HG02610 (cell line): ENCODE measurements around the gene POLR3GL.
"Not testable (repeated sequence)": the region's sequence is repeated elsewhere in the genome, so short reads cannot be mapped to it uniquely, and the experiment has no call there.

Source experiments
- ATAC-seq: cut with Tn5 transposase; IDR thresholded peaks from one replicate; pipeline ENCODE4 v1.9.1; 2021; ENCODE audit warnings: mild to moderate bottlenecking, moderate library complexity; ENCODE audit not compliant: unreplicated experiment

POLR3GL gene, protein sequence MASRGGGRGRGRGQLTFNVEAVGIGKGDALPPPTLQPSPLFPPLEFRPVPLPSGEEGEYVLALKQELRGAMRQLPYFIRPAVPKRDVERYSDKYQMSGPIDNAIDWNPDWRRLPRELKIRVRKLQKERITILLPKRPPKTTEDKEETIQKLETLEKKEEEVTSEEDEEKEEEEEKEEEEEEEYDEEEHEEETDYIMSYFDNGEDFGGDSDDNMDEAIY

DNA sequence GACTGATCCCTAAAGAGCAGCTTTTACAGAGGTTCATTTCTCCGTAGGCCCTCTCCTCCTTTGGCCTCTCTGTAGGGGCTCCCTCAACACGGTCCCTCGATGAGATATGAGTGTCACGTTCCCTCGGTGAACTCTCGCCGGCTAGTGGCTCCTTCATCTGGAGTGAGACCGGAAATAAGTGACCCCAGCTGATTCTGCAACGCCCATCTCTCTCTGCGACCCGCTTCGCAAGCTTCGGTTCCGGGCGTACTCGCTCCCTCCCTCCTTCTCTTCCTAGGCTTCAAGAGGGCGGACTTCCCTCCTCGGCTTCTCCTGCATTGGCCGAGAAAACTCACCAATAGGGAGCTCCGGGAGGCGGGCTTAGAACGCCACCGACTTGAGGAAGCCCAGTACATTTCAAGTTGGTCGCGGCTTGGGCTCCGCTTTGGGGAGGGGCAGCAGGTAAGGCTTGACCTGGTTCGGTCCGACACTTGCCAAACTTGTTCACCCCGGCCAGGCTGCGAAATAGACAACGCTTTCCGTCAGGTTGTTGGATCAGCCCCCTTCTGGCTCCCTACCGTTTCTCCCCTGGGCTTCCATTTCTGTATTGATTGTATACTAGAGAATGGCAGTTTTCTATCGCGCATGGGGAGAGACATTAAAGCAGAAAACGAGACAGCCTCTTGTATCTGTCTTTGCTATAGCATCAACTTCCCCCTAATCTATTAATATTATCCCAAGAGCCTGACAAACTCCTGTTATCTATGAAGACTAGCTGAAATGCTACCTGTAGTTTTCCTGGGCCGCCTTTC, at the start of gene POLR3GL, which contains the start of gene ANKRD34A:
Gene POLR3GL (plus strand): TSS at position 363 of the 791 bp plus-strand sequence. CDS start 10,176 bp downstream, outside the sequence.
Gene ANKRD34A (minus strand): TSS at position 248 of the 791 bp plus-strand sequence. CDS start 2,816 bp downstream, outside the sequence.
- ATAC-seq: peak; percentile 92

DNA sequence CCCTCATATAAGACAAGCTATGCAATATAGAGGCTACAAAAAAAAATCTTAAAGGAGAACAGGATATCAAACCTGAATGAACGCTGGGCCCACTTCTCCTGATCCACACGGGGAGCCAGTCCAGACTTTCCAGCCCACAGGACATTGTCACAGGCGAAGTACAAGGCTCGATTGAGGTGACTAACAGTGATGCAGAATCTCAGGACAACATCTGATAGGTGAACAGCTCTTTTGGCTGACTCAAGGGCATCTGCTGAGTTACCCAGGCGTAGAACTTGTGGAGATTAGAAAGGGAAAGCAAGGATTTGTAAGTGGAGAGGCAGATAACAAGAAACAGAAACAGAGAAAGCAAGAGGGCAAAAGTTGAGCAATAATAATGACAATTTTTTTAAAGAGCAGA, 47.7 kb upstream of the POLR3GL start:
- ATAC-seq: no peak

DNA sequence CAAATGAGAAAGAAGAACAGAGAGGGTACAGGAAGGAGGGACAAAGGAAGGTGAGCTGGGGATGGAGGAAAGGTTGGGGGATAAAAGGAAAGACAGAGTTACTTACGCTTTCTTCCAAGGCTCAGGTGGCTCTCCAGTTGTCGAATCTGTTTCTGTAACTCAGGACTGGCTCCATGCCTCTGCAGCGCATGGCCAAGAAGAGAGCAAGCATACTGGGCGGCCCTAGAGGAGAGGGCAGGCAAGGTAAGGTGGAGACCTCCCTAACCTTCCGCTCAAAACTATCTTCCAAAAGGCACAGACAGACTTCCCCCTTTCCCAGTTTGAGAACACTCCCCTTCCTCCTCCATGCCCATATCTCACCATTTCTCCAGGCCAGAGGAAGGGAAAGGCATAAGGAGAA, 46.9 kb upstream of the POLR3GL start:
- no peak for ATAC-seq

DNA sequence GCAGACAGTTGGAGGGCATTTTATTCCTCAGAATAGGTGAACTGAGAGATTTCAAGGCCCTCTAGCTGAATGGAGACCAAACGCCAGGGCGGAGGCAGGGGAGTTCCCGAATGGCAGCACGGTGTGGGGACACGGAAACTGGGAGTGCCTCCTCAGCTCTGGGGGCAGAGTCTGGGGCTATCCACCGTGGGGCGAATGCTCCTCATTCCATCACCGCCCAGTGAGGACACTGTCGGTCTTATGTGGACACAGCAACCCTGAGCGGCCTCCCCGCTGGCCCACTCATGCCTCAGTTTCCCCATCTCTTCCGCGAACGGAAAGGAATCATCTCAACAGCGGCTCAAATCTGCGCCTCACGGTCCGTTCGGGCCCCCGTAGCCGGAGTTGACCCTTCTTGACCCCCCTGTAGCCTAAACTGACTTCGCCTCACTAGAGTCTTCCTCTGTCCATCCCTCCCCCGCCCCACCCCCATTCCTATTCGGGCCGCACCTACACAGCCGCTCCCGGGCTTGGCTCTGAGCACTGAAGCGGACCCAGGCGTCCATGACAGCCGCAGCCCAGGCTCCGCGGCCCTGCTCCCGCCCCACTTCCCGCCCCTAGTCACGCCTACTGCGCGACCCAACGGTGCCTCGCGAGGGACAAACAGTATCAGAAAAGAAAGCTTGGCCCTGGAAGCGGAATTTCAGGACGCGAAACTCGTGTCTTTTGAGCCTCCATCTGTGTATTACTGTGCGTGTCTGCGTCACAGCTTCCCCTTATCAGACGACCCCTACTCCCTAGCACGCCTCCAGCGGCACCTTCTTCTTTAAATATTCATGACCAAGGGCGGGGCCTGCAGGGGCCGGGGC, 46.1 kb upstream of the POLR3GL start, which contains the start of gene PEX11B:
Gene PEX11B (minus strand): TSS at position 574 of the 848 bp plus-strand sequence. CDS start 29 bp downstream, at position 545.
- ATAC-seq: peak; percentile 92

DNA sequence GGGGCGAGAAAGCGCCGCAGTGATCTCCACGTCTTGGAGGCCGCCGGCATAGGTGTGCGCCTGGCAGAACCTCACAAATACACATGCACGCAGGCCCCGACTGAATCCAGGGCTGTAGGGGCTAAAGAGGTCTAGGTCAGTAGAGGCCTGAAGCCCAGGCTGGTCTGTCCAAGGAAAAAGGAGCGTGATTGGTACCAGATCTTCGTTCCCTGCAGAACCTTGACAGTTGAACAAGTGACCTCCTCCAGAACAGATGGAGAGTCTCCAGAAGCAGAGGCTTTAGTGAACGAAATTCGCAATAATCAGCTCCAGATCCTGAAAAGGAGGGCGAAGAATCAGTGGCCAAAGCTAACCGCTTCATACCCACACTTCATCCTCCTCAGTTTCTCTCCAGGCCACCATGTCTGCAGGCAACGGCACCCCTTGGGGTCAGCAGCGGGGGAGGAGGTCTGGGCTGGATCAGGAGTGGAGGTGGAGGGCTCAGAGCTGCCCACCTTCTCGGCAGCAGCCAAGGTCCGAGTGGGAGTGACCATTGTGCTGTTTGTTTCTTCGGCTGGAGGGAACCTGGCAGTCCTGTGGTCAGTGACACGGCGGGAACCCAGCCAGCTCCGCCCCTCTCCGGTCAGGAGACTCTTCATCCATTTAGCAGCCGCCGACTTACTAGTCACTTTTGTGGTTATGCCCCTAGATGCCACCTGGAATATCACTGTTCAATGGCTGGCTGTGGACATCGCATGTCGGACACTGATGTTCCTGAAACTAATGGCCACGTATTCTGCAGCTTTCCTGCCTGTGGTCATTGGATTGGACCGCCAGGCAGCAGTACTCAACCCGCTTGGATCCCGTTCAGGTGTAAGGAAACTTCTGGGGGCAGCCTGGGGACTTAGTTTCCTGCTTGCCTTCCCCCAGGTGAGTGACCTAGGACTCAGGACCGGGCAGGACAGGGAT, 45.2 kb upstream of the POLR3GL start:
- ATAC-seq: peak; percentile 3

DNA sequence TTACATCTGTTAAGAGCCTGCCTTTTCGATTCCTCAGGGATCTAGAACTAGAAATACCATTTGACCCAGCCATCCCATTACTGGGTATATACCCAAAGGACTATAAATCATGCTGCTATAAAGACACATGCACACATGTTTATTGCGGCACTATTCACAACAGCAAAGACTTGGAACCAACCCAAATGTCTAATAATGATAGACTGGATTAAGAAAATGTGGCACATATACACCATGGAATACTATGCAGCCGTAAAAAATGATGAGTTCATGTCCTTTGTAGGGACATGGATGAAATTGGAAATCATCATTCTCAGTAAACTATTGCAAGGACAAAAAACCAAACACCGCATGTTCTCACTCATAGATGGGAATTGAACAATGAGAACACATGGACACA, 44.2 kb upstream of the POLR3GL start:
- ATAC-seq: not testable (repeated sequence)

DNA sequence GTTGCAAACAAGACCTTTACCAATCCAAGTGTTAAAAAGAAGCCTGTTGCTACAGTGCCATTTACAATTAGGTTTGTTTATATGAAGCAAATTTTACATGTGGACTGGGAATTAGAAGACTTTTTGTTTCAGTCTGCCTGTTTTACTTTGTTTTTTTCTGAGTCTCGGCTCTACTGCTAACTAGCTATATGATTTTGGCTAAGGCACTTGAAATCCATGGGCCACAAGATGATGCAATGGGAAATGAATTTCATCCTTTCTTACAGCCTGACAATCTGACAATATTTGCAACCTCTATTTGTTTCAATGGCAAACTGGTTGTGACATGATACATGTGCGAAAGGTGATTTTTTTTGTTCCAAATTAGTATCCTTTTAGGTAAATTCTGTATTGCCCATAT, 42.2 kb upstream of the POLR3GL start:
- ATAC-seq: no peak

DNA sequence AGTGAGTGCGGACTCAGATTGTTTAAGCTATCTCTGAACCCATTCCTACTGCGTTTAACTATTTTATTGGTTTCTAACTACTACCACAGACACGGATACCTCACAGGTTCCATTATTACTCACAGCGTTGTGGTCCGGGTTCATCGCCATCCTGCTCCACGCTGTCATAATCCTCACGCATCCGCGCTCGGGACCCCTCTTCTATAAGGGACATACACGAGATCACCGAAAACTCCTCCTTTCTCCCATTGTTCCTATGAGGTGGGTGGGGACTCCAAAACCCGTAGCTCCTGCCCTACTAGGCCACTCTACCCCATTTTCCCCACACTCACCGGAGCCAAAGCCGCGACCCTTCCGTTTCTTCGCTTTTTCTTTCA, 37.8 kb upstream of the POLR3GL start:
- ATAC-seq: peak; percentile 13

DNA sequence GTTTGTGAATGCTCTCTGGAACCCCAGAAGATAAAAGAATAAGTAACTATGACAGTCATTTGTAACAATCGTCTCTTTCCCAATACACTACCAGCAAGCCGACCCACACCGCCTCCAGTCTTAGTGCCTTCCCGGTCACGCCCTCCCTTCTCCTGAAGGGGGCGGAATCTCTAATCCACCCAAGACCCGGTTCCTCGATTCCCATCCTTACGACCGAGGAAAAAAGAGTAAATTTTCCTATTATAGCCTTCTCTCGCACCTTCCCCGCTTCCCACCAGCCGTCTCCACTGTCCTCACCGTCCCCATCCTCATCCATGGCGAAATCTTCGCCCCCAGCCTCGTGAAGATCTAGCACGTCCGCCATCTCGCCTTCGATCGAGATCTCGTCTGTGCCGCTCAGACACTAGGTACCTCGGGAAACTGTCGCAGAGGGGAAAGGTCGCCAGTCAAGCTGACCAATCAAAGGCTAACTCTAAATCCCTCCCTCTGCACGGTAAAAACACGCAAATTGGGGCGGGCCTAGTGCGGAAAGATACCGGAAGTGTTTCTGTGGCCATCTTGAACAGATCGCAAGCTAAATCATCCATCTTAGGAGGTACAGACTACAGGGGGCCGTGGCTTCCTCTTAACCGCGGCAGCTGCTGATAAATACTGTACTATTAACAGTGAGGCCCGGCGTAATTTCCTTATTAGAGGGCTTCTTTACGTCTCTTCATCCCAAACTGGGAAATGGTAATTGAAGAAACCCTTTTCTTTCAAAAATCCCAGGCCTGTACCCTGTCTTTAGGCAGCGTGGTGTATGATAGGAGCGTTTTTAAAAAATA, 37.2 kb upstream of the POLR3GL start, which contains the start of gene RBM8A:
Gene RBM8A (minus strand): TSS at position 422 of the 824 bp plus-strand sequence. CDS start 58 bp downstream, at position 364.
- peak; percentile 96 for ATAC-seq

DNA sequence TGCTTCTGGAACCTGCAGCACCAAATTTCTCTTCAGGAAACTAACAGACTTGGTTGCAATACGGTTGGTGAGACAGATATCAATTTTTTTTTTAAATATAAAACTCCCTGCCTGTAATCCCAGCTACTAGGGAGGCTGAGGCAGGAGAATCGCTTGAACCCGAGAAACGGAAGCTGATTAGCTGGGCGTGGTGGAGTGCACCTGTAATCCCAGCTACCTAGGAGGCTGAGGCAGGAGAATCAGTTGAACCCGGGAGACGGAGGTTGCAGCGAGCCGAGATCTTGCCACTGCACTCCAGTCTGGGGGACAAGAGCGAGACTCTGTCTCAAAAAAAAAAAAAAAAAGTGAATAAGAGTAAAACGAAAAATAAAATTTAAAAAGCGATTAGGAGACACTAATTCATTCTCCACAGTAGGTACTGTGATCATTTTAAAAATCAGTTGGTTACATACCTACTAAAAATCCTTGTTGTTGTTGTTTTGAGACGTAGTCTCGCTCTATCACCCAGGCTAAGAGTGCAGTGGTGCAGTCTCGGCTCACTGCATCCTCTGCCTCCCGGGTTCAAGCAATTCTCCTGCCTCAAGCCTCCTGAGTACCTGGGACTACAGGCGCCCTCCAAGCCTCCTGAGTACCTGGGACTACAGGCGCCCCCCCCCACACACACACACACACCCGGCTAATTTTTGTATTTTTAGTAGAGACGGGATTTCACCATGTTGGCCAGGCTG, 36.4 kb upstream of the POLR3GL start:
- ATAC-seq: no peak

DNA sequence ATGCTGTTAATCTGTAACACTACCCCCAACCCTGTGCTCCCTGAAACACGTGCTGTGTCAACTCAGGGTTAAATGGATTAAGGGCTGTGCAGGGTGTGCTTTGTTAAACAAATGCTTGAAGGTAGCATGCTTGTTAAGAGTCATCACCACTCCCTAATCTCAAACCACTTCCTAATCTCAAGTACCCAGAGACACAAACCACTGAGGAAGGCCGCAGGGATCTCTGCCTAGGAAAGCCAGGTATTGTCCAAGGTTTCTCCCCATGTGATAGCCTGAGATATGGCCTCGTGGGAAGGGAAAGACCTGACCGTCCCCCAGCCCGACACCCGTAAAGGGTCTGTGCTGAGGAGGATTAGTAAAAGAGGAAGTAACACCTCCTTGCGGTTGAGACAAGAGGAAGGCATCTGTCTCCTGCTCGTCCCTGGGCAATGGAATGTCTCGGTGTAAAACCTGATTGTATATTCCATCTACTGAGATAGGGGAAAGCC, 31.9 kb upstream of the POLR3GL start:
- not testable (repeated sequence) for ATAC-seq

DNA sequence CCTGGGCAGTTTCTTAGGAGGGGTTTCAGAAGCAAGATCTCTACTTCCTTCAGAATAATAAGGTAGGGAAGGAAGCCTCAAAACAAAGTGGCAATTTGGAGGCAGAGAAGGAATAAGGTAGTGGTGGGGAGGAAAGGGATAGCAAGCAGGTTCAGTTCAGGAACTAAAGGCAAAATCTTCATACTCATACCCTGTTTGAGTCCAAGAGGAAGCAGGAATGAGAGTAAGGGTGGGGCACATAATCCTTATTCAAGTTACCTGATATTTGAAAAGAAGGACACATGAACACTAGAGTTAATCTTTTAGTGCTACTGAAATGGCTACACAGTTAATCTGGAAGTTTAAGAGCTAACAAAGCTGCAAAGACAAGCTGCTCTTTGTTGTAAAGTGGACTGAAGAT, 28.8 kb upstream of the POLR3GL start:
- no peak for ATAC-seq

DNA sequence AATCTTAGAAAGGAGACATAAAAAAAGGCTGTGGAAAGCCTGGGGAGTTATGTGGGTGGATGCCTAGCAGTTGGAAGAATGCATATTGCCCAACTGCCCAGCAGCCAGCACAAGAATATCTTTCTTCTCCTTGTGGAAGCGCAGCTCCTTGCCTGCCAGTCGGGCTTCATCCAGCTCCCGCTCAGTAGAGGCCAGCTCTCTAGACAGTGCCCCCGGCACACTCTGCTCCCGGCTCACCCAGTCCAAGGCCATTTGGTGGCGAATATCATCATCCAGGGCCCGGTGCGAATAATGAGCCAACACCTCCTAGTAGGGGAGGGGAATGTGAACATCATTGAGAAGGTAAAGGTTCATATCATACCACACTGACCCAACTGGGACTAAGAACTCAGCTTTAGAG, 28.2 kb upstream of the POLR3GL start:
- ATAC-seq: no peak

DNA sequence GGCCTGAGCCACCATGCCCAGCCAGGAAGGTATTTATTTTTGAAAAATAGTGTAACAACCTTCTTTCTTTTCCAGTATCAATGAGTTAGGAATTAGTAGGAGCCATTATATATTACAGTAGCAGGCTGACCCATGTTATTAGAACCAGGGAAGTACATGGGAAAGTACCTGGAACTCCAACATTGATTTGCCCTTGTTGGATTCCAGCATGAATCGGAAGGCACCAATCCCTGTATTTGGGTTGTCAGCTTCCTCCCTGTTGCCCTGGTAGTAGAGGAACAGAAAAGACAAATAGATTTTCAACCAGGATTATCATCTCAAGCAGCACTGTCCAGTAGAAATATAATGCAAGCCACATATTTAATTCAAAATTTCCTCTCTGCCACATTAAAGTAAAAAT, 27.1 kb upstream of the POLR3GL start:
- ATAC-seq: no peak

DNA sequence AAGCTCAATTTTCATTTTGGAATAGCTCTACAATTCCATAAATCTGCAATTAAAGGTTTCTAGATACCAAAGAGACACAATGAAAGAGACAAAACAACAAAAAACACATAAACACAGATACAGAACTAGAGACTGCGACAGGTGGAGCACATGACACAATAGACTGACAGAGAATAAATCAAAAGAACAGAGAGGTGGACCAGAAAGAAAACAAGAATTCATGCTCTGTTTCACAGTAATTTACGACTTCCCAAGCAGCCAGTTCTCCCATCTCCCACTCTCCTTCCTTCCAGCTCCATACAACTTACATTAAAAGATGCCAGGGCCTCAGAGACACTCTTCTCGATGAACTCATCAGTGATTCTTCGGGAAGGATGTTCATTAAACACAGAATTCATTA, 22.1 kb upstream of the POLR3GL start:
- no peak for ATAC-seq

DNA sequence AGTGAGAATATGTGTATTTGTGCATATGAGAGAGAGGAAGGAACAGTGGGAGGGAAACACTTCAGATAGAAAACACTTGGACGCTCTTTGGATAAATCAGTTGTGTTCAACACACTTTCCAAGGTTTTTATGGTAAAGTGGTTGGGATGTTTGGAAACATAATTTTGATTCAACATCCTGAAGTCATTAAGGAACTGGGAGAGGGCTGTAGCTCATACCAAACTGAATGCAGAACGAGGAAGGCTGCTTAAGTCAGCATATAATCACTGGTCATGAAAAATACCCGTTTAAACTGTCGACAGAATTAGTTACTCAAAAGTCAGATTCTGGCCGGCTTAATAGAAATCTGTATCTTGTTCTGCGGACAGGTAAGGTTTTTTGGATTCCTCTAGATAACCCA, 21.6 kb upstream of the POLR3GL start:
- no peak for ATAC-seq

DNA sequence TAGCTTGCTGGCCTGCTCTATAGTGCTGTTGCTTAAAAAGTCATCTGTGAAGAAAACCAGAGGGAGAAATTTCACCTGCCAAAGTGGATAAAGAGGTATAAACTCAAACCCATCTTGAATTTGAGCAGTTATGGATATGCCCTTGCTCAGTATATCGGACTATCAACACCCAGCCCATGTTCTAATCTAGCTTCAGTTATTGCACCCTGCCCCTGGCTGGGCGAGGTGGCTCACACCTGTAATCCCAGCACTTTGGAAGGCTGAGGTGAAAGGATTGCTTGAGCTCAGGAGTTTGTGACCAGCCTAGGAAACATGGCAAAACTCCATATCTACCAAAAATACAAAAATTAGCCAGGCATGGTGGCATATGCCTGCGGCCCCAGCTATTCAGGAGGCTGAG, 20.0 kb upstream of the POLR3GL start:
- ATAC-seq: no peak

DNA sequence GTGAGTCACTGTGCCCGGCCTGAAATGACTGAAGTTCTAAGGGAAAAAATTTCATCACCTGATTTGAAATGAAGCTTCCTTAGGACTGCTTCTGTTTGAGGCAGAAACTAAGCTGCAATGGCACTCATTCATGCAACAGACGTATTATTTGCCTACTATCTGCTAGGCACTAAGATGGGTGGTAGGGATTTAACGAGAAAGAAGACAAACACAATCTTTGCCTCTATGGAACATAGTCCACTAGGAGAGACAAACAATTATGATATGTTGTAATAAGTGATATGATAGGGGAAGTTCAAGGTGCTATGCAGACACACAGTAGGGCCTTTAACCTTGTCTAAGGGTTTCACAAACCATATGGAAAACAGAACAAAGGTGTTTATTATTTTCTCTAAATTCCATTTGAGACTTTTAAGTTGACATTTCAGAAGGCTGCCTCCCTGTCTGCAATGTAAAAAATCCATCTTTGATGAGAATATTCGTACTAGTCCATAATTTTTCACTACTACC, 18.0 kb upstream of the POLR3GL start:
- no peak for ATAC-seq
